ENCODE data around the gene WDR1. TPM values are rescaled to one million over a fixed set of nuclear protein-coding genes. Genes with fewer than 3 reads are reported as not detected.

The WDR1 gene
- total RNA-seq, 1 experiment from 2014 or later: 223 TPM

DNA sequence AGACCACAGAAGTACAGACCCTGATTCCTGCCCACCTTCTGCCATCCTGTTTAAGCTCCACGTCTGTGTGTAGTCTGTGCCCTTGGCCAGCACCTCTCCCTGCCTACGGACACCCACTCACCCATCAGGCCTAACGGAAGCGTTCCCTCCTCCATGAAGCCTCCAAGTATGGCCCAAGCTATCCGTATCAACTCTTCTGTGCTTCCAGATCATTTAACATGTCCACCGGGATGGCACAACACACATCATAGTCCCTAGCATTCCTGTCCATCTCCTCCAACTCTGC lies 11.7 kb downstream of the WDR1 start:
- peaks cover 100% of the 10 kb centered on the region for H3K79me2 ChIP-seq (ENCODE audit: insufficient read depth, low read length)
- ATAC-seq: no peak
- intact Hi-C loops (cut with micrococcal nuclease): no loop called here
- no peak overlapping the region for H2AFZ ChIP-seq (ENCODE audit: low read depth, low read length, poor library complexity, severe bottlenecking)
- H3K9me2 ChIP-seq (ENCODE audit: insufficient read depth): no peaks in the 10 kb centered on the region
- RAD21 ChIA-PET (ENCODE audit: low non-redundant PET in 1 of 2, low total read pairs in 2 of 2, uncharacterized antibody in 2 of 2, unreplicated experiment in 2 of 2): interaction anchor here in 1 of 2 experiments (0.7 kb wide), 1 partner anchor 383 kb away, joined by 3 read pairs; no protein-coding TSS in a partner anchor
- POLR2A ChIA-PET: interaction anchor here (4.5 kb wide), 1 partner anchor 13 kb away, joined by 38 read pairs; the partner anchor contains the start of gene WDR1
- no TSS peak for BruUV-seq (replicated peaks)
- H3K4me3 ChIP-seq (replicated peaks in 1 of 2; ENCODE audit: low read depth in 1 of 2, low read length in 2 of 2): no peak overlapping the region
- TF ChIP-seq POLR2A (IDR thresholded peaks at IDR 0.05; ENCODE audit: borderline replicate concordance, extremely low read depth, insufficient read depth, insufficient read length) (no peak), JUND (IDR thresholded peaks at IDR 0.05) (no peak), FOSL1 (IDR thresholded peaks at IDR 0.05; ENCODE audit: low read depth) (no peak), ZFX (IDR thresholded peaks at IDR 0.05) (no peak), CEBPB (IDR thresholded peaks at IDR 0.05; ENCODE audit: low read depth) (no peak), EZH2phosphoT487 (IDR thresholded peaks at IDR 0.05; ENCODE audit: borderline replicate concordance) (no peak), ZNF274 (IDR thresholded peaks at IDR 0.05; ENCODE audit: low read depth, low read length) (no peak), RAD21 (IDR thresholded peaks at IDR 0.05; ENCODE audit: low read depth) (no peak), POLR2AphosphoS5 (IDR thresholded peaks at IDR 0.05; ENCODE audit: low read depth, low read length) (no peak), EGR1 (IDR thresholded peaks at IDR 0.05; ENCODE audit: low read depth) (no peak), EZH2 (IDR thresholded peaks at IDR 0.05) (no peak), SIN3A (IDR thresholded peaks at IDR 0.05; ENCODE audit: low read depth) (no peak)
- TF ChIP-seq, protein P1, sequence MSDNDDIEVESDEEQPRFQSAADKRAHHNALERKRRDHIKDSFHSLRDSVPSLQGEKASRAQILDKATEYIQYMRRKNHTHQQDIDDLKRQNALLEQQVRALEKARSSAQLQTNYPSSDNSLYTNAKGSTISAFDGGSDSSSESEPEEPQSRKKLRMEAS (IDR thresholded peaks at IDR 0.05): no peak
- TF ChIP-seq, protein P2, sequence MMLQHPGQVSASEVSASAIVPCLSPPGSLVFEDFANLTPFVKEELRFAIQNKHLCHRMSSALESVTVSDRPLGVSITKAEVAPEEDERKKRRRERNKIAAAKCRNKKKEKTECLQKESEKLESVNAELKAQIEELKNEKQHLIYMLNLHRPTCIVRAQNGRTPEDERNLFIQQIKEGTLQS (IDR thresholded peaks at IDR 0.05): no peak
- CTCF ChIA-PET: no interaction called here
- no peaks in the 10 kb centered on the region for H3K27me3 ChIP-seq (ENCODE audit: insufficient read depth, low read length)
- DNase-seq (ENCODE audit: low read depth, low spot score): no peak
- no peak overlapping the region for H3K9ac ChIP-seq (ENCODE audit: low read length)
- peaks cover 5% of the 10 kb centered on the region; the same call in 1 of the 2 replicates for H4K20me1 ChIP-seq (ENCODE audit: insufficient read depth)
- no peak overlapping the region for H3K27ac ChIP-seq (ENCODE audit: low read depth, low read length)
- peaks cover 13 to 74% of the 10 kb centered on the region in 2 experiments for H3K4me1 ChIP-seq (ENCODE audit: control insufficient read depth in 1 of 2, insufficient read depth in 2 of 2, low read length in 2 of 2)
- H3K36me3 ChIP-seq (ENCODE audit: control insufficient read depth in 1 of 2, insufficient read depth in 2 of 2, low read length in 2 of 2): peaks cover 16 to 32% of the 10 kb centered on the region in 2 experiments
- no peak overlapping the region for H3K4me2 ChIP-seq (ENCODE audit: low read length)
- no peaks in the 10 kb centered on the region for H3K9me3 ChIP-seq (ENCODE audit: control insufficient read depth in 1 of 2, insufficient read depth in 1 of 2, low read depth in 1 of 2, low read length in 2 of 2)
